ES-I3 (cell line): ENCODE results near the gene SLC22A15.

Experiments
- H3K36me3 ChIP-seq: 2 replicates; pipeline ENCODE4 v1.6.1; 2013; ENCODE audit warnings: mild to moderate bottlenecking, low read length, control low read depth, moderate library complexity; ENCODE audit not compliant: insufficient read depth
- H3K4me1 ChIP-seq: 2 replicates; pipeline ENCODE4 v1.6.1; 2013; ENCODE audit warnings: mild to moderate bottlenecking, control low read depth, low read length; ENCODE audit not compliant: insufficient read depth
- H3K9ac ChIP-seq: 2 replicates; pipeline ENCODE4 v1.6.1; 2013; ENCODE audit warnings: low read depth, mild to moderate bottlenecking, low read length, moderate library complexity
- H3K9me3 ChIP-seq: 2 replicates; pipeline ENCODE4 v1.6.1; 2013; ENCODE audit warnings: mild to moderate bottlenecking, low read length, moderate library complexity; ENCODE audit not compliant: control insufficient read depth, insufficient read depth

The SLC22A15 gene

GRCh38 chr1:116089870-116090269 is 113.6 kb downstream of the SLC22A15 start:
- Histone ChIP-seq H3K9ac (no peak overlapping the region), H3K36me3 (no peaks in the 10 kb centered on the region), H3K4me1 (no peaks in the 10 kb centered on the region), H3K9me3 (peaks cover 4% of the 10 kb centered on the region)

GRCh38 chr1:116091083-116091482 is 114.8 kb downstream of the SLC22A15 start:
- no peaks in the 10 kb centered on the region for H3K4me1 ChIP-seq
- peaks cover 5% of the 10 kb centered on the region for H3K9me3 ChIP-seq
- no peak overlapping the region for H3K9ac ChIP-seq
- no peaks in the 10 kb centered on the region for H3K36me3 ChIP-seq

GRCh38 chr1:116092752-116093489 is 116.6 kb downstream of the SLC22A15 start:
- Histone ChIP-seq H3K9ac (no peak overlapping the region), H3K4me1 (no peaks in the 10 kb centered on the region), H3K36me3 (no peaks in the 10 kb centered on the region), H3K9me3 (peaks cover 6% of the 10 kb centered on the region)

GRCh38 chr1:116095027-116095426 is 118.7 kb downstream of the SLC22A15 start:
- H3K36me3 ChIP-seq = no peaks in the 10 kb centered on the region
- no peaks in the 10 kb centered on the region for H3K4me1 ChIP-seq
- peaks cover 6% of the 10 kb centered on the region for H3K9me3 ChIP-seq
- no peak overlapping the region for H3K9ac ChIP-seq

GRCh38 chr1:116096013-116096618 is 119.8 kb downstream of the SLC22A15 start:
- Histone ChIP-seq H3K4me1 (no peaks in the 10 kb centered on the region), H3K9ac (no peak overlapping the region), H3K36me3 (no peaks in the 10 kb centered on the region), H3K9me3 (peaks cover 3% of the 10 kb centered on the region; the same call in 1 of the 2 replicates)

GRCh38 chr1:116097626-116098025 is 121.3 kb downstream of the SLC22A15 start:
- H3K36me3 ChIP-seq = no peaks in the 10 kb centered on the region

GRCh38 chr1:116099379-116099778 is 123.1 kb downstream of the SLC22A15 start:
- Histone ChIP-seq H3K9me3 (peaks cover 3% of the 10 kb centered on the region; the same call in 1 of the 2 replicates), H3K9ac (no peak overlapping the region), H3K36me3 (no peaks in the 10 kb centered on the region), H3K4me1 (no peaks in the 10 kb centered on the region)

More at GRCh38 chr1:116097626-116098025, 121.3 kb downstream of the SLC22A15 start:
- Histone ChIP-seq H3K9me3 (peaks cover 3% of the 10 kb centered on the region; the same call in 1 of the 2 replicates), H3K4me1 (no peaks in the 10 kb centered on the region), H3K9ac (no peak overlapping the region)

GRCh38 chr1:116099919-116100318 is 123.6 kb downstream of the SLC22A15 start:
- Histone ChIP-seq H3K4me1 (no peaks in the 10 kb centered on the region), H3K9me3 (peaks cover 3% of the 10 kb centered on the region; the same call in 1 of the 2 replicates), H3K9ac (no peak overlapping the region), H3K36me3 (no peaks in the 10 kb centered on the region)

GRCh38 chr1:116104667-116105066 is 128.4 kb downstream of the SLC22A15 start:
- no peaks in the 10 kb centered on the region for H3K9me3 ChIP-seq
- no peaks in the 10 kb centered on the region for H3K36me3 ChIP-seq
- no peak overlapping the region for H3K9ac ChIP-seq
- H3K4me1 ChIP-seq = no peaks in the 10 kb centered on the region

GRCh38 chr1:116105996-116106395 is 129.7 kb downstream of the SLC22A15 start:
- Histone ChIP-seq H3K36me3 (no peaks in the 10 kb centered on the region), H3K9me3 (no peaks in the 10 kb centered on the region), H3K4me1 (no peaks in the 10 kb centered on the region), H3K9ac (no peak overlapping the region)

- no peaks in the 10 kb centered on the region for H3K36me3 ChIP-seq
- H3K9ac ChIP-seq = no peak overlapping the region
- no peaks in the 10 kb centered on the region for H3K9me3 ChIP-seq
- no peaks in the 10 kb centered on the region for H3K4me1 ChIP-seq
Measured at GRCh38 chr1:116106646-116107045, 130.3 kb downstream of the SLC22A15 start.

GRCh38 chr1:116107371-116107770 is 131.1 kb downstream of the SLC22A15 start:
- no peak overlapping the region for H3K9ac ChIP-seq
- no peaks in the 10 kb centered on the region for H3K4me1 ChIP-seq
- no peaks in the 10 kb centered on the region for H3K36me3 ChIP-seq
- no peaks in the 10 kb centered on the region for H3K9me3 ChIP-seq

GRCh38 chr1:116110567-116111523 is 134.5 kb downstream of the SLC22A15 start, which contains the start of gene MAB21L3:
Gene MAB21L3, plus strand, starts transcription at chr1:116111399. Its CDS starts 1,217 bp downstream, at chr1:116112616.
- Histone ChIP-seq H3K9ac (no peak within 1 kb of the TSS), H3K4me1 (no peaks in the 10 kb centered on the region), H3K9me3 (no peaks in the 10 kb centered on the region), H3K36me3 (no peaks in the 10 kb centered on the region)

GRCh38 chr1:116111524-116112021 is 135.3 kb downstream of the SLC22A15 start:
- H3K36me3 ChIP-seq = no peaks in the 10 kb centered on the region
- no peak overlapping the region for H3K9ac ChIP-seq
- H3K4me1 ChIP-seq = no peaks in the 10 kb centered on the region
- H3K9me3 ChIP-seq = no peaks in the 10 kb centered on the region
